ENCODE results near the gene CAMK1G.
A peak's percentile ranks its signal among the peaks of the same experiment; 100 is the strongest.

CAMK1G gene

GRCh38 chr1:209657140-209657879 is 73.8 kb downstream of the CAMK1G start:
- no peak overlapping the region for H3K4me3 ChIP-seq (replicated peaks in 1 of 2; ENCODE audit: low read depth in 2 of 2, low read length in 2 of 2)
- TF ChIP-seq, protein P1, sequence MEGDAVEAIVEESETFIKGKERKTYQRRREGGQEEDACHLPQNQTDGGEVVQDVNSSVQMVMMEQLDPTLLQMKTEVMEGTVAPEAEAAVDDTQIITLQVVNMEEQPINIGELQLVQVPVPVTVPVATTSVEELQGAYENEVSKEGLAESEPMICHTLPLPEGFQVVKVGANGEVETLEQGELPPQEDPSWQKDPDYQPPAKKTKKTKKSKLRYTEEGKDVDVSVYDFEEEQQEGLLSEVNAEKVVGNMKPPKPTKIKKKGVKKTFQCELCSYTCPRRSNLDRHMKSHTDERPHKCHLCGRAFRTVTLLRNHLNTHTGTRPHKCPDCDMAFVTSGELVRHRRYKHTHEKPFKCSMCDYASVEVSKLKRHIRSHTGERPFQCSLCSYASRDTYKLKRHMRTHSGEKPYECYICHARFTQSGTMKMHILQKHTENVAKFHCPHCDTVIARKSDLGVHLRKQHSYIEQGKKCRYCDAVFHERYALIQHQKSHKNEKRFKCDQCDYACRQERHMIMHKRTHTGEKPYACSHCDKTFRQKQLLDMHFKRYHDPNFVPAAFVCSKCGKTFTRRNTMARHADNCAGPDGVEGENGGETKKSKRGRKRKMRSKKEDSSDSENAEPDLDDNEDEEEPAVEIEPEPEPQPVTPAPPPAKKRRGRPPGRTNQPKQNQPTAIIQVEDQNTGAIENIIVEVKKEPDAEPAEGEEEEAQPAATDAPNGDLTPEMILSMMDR (IDR thresholded peaks at IDR 0.05; ENCODE audit: low read depth, low read length), result no peak
- DNase-seq (ENCODE audit: low read depth in 2 of 2), result peak in 1 of 2 donors; percentile 56

DNA sequence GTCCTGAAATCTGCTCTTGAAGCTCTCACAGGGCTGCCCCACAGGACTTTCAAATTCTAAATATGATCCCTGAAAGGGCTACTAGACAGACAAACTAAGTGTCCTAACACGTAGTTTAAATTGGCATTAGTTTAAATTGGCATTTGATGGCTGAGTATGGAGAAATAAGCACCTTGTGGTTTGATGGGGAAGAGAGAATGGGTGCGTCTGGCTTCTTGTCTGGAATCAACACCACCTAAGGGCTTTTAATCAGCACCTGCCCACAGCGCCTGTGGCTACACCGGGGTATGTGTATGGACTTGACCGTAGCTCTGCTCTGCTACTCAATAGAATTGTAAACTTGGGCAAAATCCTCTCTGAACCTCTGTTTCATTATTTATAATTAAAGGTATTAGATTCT is 74.4 kb downstream of the CAMK1G start:
- TF ChIP-seq, protein P1 (IDR thresholded peaks at IDR 0.05; ENCODE audit: low read depth, low read length), result no peak
- no peak for DNase-seq (ENCODE audit: low read depth in 2 of 2)
- no peak overlapping the region for H3K4me3 ChIP-seq (replicated peaks in 1 of 2; ENCODE audit: low read depth in 2 of 2, low read length in 2 of 2)

GRCh38 chr1:209659909-209660308 is 76.4 kb downstream of the CAMK1G start:
- TF ChIP-seq, protein P1 (IDR thresholded peaks at IDR 0.05; ENCODE audit: low read depth, low read length), result no peak
- no peak overlapping the region for H3K4me3 ChIP-seq (replicated peaks in 1 of 2; ENCODE audit: low read depth in 2 of 2, low read length in 2 of 2)
- DNase-seq (ENCODE audit: low read depth in 2 of 2), result peak in 1 of 2 donors; percentile 49

DNA sequence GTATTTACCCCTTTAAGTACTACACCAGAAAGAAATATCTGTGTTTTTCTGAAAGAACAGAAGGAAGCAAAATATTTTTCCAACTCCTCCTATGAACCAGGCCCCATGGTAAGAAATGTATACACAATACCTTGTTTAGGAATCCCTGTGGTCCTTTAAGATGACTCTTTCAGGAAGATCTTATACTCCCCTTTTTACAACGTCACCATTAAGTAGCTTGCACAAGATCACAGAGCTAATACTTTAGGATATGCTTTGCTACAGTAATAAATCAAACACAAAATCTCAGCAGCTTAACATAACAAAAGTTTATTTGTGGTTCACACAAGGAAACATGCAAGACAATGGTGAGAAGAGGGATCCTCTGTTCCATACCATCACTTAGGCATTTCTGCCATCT is 77.6 kb downstream of the CAMK1G start:
- no peak for DNase-seq (ENCODE audit: low read depth in 2 of 2)
- no peak overlapping the region for H3K4me3 ChIP-seq (replicated peaks in 1 of 2; ENCODE audit: low read depth in 2 of 2, low read length in 2 of 2)
- TF ChIP-seq, protein P1 (IDR thresholded peaks at IDR 0.05; ENCODE audit: low read depth, low read length), result no peak

GRCh38 chr1:209662879-209663327 is 79.4 kb downstream of the CAMK1G start:
- TF ChIP-seq, protein P1 (IDR thresholded peaks at IDR 0.05; ENCODE audit: low read depth, low read length), result no peak
- H3K4me3 ChIP-seq (replicated peaks in 1 of 2; ENCODE audit: low read depth in 2 of 2, low read length in 2 of 2), result no peak overlapping the region
- DNase-seq (ENCODE audit: low read depth in 2 of 2), result no peak

All from cardiac fibroblast (primary cell).